GM23338 (cell line): ENCODE data around the gene PGBD2. TPM values are rescaled to one million over a fixed set of nuclear protein-coding genes. Genes with fewer than 3 reads are reported as not detected.

Source experiments
- ATAC-seq: fragments of 200-7000 bp; cut with Tn5 transposase; 3 replicates; pipeline ENCODE4 v1.9.1; 2020
- DNase-seq: peaks from one replicate; pipeline ENCODE4 v3.0.0-alpha.2; 2015; ENCODE audit warnings: low spot score
- H2AFZ ChIP-seq: fragments of 200-600 bp; sonication (generic); 2 replicates; pipeline ENCODE4 v1.8.0; 2016; ENCODE audit warnings: antibody characterized with exemption, mild to moderate bottlenecking, moderate library complexity
- H3F3A ChIP-seq: fragments of 200-600 bp; sonication (generic); replicated peaks from 2 replicates; pipeline ENCODE4 v1.8.0; 2017; ENCODE audit warnings: antibody characterized with exemption, mixed run types, low read depth
- H3K27ac ChIP-seq: fragments of 200-600 bp; sonication (generic); 2 replicates; pipeline ENCODE4 v1.6.1; 2016; ENCODE audit warnings: low read depth
- H3K27me3 ChIP-seq: fragments of 200-600 bp; sonication (generic); 2 replicates; pipeline ENCODE4 v1.8.0; 2016; ENCODE audit warnings: mild to moderate bottlenecking, mixed run types, moderate library complexity; ENCODE audit not compliant: insufficient read depth
- H3K36me3 ChIP-seq: fragments of 200-600 bp; sonication (generic); 2 replicates; pipeline ENCODE4 v1.8.0; 2016; ENCODE audit warnings: mild to moderate bottlenecking; ENCODE audit not compliant: insufficient read depth
- H3K4me1 ChIP-seq: fragments of 200-600 bp; sonication (generic); 2 replicates; pipeline ENCODE4 v1.8.0; 2016; ENCODE audit warnings: mild to moderate bottlenecking, moderate library complexity; ENCODE audit not compliant: insufficient read depth
- H3K4me2 ChIP-seq: fragments of 200-600 bp; sonication (generic); 2 replicates; pipeline ENCODE4 v1.7.1; 2017; ENCODE audit warnings: mixed run types
- H3K4me3 ChIP-seq: fragments of 200-600 bp; sonication (generic); 2 replicates; pipeline ENCODE4 v1.6.1; 2016; ENCODE audit warnings: mixed run types
- H3K79me2 ChIP-seq: fragments of 200-600 bp; sonication (generic); replicated peaks from 2 replicates; pipeline ENCODE4 v1.8.0; 2017; ENCODE audit warnings: mild to moderate bottlenecking; ENCODE audit not compliant: insufficient read depth
- H3K9me2 ChIP-seq: fragments of 200-600 bp; sonication (generic); 2 replicates; pipeline ENCODE4 v1.8.0; 2017; ENCODE audit not compliant: insufficient read depth
- H4K20me1 ChIP-seq: fragments of 200-600 bp; sonication (generic); replicated peaks from 2 replicates; pipeline ENCODE4 v1.8.0; 2017; ENCODE audit warnings: mild to moderate bottlenecking; ENCODE audit not compliant: insufficient read depth
- H3K27ac Mint-ChIP-seq: 2 replicates; pipeline ENCODE4 v1.8.0; 2020; ENCODE audit warnings: inconsistent platforms, mild to moderate bottlenecking, moderate library complexity, mixed read lengths
- H3K27me3 Mint-ChIP-seq: 3 replicates; pipeline ENCODE4 v1.8.0; 2022; ENCODE audit warnings: low read depth, mild to moderate bottlenecking, moderate library complexity, mixed read lengths, inconsistent platforms; ENCODE audit not compliant: insufficient read depth, poor library complexity
- H3K36me3 Mint-ChIP-seq: 3 replicates; pipeline ENCODE4 v1.8.0; 2021; ENCODE audit warnings: low read depth, mild to moderate bottlenecking, inconsistent platforms, moderate library complexity, mixed read lengths
- H3K4me1 Mint-ChIP-seq: 3 replicates; pipeline ENCODE4 v1.8.0; 2020; ENCODE audit warnings: mild to moderate bottlenecking, inconsistent platforms, mixed read lengths
- H3K4me3 Mint-ChIP-seq: 3 replicates; pipeline ENCODE4 v1.8.0; 2021; ENCODE audit warnings: moderate library complexity, mild to moderate bottlenecking, inconsistent platforms, mixed read lengths
- H3K9me3 Mint-ChIP-seq: 3 replicates; pipeline ENCODE4 v1.8.0; 2020; ENCODE audit warnings: moderate library complexity, mild to moderate bottlenecking, inconsistent platforms, mixed read lengths
- CREB1 ChIP-seq: fragments of 250-450 bp; sonication (Bioruptor Pico); IDR thresholded peaks from 2 replicates; pipeline ENCODE4 v1.5.0; 2020; ENCODE audit warnings: low read depth, mild to moderate bottlenecking, moderate library complexity
- EZH2 ChIP-seq: fragments of 200-600 bp; sonication (generic); IDR thresholded peaks from one replicate; pipeline ENCODE4 v1.8.0; 2017; ENCODE audit warnings: antibody characterized with exemption, mild to moderate bottlenecking, low read depth; ENCODE audit not compliant: unreplicated experiment
- EZH2phosphoT487 ChIP-seq: fragments of 200-600 bp; sonication (generic); IDR thresholded peaks from one replicate; pipeline ENCODE4 v1.8.1; 2018; ENCODE audit warnings: antibody characterized with exemption; ENCODE audit not compliant: unreplicated experiment
- JUNB ChIP-seq: IDR thresholded peaks from one replicate; pipeline ENCODE4 v1.6.1; 2016; ENCODE audit warnings: antibody characterized with exemption; ENCODE audit not compliant: unreplicated experiment
- NANOG ChIP-seq: IDR thresholded peaks from 2 replicates; pipeline ENCODE4 v1.6.1; 2016; ENCODE audit warnings: antibody characterized with exemption, borderline replicate concordance
- POLR2AphosphoS5 ChIP-seq: IDR thresholded peaks from 2 replicates; pipeline ENCODE4 v1.6.1; 2016; ENCODE audit warnings: antibody characterized with exemption, low read depth
- STAT1 ChIP-seq: IDR thresholded peaks from one replicate; pipeline ENCODE4 v1.6.1; 2016; ENCODE audit warnings: antibody characterized with exemption; ENCODE audit not compliant: unreplicated experiment
- ZNF114 ChIP-seq: fragments of 250-450 bp; sonication (Bioruptor Pico); IDR thresholded peaks from 2 replicates; pipeline ENCODE4 v1.5.0; 2020; ENCODE audit warnings: mild to moderate bottlenecking, moderate library complexity
- ZNF331 ChIP-seq: fragments of 250-450 bp; sonication (Bioruptor Pico); IDR thresholded peaks from 2 replicates; pipeline ENCODE4 v1.5.0; 2020; ENCODE audit warnings: low read depth, mild to moderate bottlenecking, moderate library complexity
- polyA plus RNA-seq: library from polyadenylated mRNA; unstranded; fragments of >200 nt; fragmentation: Nextera tagmentation; extraction: Ambion mirVana; gene quantifications from 2 replicates; pipeline ENCODE4 v1.2.1, GENCODE V29; 2016
- total RNA-seq: library from RNA; depleted of rRNA; stranded (reverse); fragments of >200 nt; shearing (Covaris generic); gene quantifications from 2 replicates; pipeline ENCODE4 v1.2.3, GENCODE V29; 2014
- TF ChIP-seq, protein P1 (sequence below): fragments of 250-450 bp; sonication (Bioruptor Pico); IDR thresholded peaks from 2 replicates; pipeline ENCODE4 v1.5.0; 2020; ENCODE audit warnings: mild to moderate bottlenecking, moderate library complexity
- TF ChIP-seq, protein P2 (sequence below): IDR thresholded peaks from one replicate; pipeline ENCODE4 v1.6.1; 2018; ENCODE audit warnings: antibody characterized with exemption; ENCODE audit not compliant: unreplicated experiment
- TF ChIP-seq, protein P3 (sequence below): IDR thresholded peaks from 2 replicates; pipeline ENCODE4 v1.6.1; 2016; ENCODE audit warnings: antibody characterized with exemption
- TF ChIP-seq, protein P4 (sequence below), 2 experiments: fragments of 200-600 bp in 1 of 2; sonication (generic) in 1 of 2; conservative IDR thresholded peaks; 2 replicates each; pipeline versions ENCODE4 v1.5.1 to v1.6.1; 2016 to 2017; ENCODE audit warnings: antibody characterized with exemption in 2 of 2, low read depth in 2 of 2, mild to moderate bottlenecking in 2 of 2, moderate library complexity in 1 of 2

PGBD2 gene
- total and polyA plus RNA-seq, 2 experiments from 2014 or later, result 4.8 to 10.2 TPM

DNA sequence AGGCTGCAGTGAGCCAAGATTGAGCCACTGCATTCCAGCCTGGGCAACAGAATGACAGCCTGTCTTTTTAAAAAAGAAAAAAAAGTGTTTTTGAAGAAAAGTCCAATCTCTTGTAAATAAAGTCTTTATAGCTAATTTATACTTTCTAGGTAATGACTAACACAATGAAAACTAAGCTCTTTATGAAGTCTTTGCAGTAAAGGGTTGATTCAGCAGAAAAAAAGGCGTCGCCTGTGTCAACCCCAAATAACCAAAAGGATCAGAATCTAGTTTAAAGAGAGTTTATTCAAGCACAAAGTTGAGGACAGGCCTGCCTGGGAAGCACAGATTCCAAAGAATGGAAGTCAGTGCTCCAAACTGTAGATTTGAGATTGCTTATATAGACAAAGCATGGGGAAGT is 14.3 kb upstream of the PGBD2 start:
- peaks cover 12% of the 10 kb centered on the region for H3K4me1 ChIP-seq
- no peak overlapping the region for H3K27ac Mint-ChIP-seq
- TF ChIP-seq EZH2 (no peak), CREB1 (no peak), ZNF114 (CRISPR knock-in tag) (no peak), STAT1 (no peak), POLR2AphosphoS5 (no peak), JUNB (no peak), EZH2phosphoT487 (no peak), NANOG (no peak), ZNF331 (CRISPR knock-in tag) (no peak)
- TF ChIP-seq, protein P1, sequence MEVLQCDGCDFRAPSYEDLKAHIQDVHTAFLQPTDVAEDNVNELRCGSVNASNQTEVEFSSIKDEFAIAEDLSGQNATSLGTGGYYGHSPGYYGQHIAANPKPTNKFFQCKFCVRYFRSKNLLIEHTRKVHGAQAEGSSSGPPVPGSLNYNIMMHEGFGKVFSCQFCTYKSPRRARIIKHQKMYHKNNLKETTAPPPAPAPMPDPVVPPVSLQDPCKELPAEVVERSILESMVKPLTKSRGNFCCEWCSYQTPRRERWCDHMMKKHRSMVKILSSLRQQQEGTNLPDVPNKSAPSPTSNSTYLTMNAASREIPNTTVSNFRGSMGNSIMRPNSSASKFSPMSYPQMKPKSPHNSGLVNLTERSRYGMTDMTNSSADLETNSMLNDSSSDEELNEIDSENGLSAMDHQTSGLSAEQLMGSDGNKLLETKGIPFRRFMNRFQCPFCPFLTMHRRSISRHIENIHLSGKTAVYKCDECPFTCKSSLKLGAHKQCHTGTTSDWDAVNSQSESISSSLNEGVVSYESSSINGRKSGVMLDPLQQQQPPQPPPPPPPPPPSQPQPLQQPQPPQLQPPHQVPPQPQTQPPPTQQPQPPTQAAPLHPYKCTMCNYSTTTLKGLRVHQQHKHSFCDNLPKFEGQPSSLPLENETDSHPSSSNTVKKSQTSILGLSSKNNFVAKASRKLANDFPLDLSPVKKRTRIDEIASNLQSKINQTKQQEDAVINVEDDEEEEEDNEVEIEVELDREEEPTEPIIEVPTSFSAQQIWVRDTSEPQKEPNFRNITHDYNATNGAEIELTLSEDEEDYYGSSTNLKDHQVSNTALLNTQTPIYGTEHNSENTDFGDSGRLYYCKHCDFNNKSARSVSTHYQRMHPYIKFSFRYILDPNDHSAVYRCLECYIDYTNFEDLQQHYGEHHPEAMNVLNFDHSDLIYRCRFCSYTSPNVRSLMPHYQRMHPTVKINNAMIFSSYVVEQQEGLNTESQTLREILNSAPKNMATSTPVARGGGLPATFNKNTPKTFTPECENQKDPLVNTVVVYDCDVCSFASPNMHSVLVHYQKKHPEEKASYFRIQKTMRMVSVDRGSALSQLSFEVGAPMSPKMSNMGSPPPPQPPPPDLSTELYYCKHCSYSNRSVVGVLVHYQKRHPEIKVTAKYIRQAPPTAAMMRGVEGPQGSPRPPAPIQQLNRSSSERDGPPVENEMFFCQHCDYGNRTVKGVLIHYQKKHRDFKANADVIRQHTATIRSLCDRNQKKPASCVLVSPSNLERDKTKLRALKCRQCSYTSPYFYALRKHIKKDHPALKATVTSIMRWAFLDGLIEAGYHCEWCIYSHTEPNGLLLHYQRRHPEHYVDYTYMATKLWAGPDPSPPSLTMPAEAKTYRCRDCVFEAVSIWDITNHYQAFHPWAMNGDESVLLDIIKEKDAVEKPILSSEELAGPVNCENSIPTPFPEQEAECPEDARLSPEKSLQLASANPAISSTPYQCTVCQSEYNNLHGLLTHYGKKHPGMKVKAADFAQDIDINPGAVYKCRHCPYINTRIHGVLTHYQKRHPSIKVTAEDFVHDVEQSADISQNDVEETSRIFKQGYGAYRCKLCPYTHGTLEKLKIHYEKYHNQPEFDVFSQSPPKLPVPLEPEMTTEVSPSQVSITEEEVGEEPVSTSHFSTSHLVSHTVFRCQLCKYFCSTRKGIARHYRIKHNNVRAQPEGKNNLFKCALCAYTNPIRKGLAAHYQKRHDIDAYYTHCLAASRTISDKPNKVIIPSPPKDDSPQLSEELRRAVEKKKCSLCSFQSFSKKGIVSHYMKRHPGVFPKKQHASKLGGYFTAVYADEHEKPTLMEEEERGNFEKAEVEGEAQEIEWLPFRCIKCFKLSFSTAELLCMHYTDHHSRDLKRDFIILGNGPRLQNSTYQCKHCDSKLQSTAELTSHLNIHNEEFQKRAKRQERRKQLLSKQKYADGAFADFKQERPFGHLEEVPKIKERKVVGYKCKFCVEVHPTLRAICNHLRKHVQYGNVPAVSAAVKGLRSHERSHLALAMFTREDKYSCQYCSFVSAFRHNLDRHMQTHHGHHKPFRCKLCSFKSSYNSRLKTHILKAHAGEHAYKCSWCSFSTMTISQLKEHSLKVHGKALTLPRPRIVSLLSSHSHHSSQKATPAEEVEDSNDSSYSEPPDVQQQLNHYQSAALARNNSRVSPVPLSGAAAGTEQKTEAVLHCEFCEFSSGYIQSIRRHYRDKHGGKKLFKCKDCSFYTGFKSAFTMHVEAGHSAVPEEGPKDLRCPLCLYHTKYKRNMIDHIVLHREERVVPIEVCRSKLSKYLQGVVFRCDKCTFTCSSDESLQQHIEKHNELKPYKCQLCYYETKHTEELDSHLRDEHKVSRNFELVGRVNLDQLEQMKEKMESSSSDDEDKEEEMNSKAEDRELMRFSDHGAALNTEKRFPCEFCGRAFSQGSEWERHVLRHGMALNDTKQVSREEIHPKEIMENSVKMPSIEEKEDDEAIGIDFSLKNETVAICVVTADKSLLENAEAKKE (CRISPR knock-in tag), result no peak
- TF ChIP-seq, protein P2, sequence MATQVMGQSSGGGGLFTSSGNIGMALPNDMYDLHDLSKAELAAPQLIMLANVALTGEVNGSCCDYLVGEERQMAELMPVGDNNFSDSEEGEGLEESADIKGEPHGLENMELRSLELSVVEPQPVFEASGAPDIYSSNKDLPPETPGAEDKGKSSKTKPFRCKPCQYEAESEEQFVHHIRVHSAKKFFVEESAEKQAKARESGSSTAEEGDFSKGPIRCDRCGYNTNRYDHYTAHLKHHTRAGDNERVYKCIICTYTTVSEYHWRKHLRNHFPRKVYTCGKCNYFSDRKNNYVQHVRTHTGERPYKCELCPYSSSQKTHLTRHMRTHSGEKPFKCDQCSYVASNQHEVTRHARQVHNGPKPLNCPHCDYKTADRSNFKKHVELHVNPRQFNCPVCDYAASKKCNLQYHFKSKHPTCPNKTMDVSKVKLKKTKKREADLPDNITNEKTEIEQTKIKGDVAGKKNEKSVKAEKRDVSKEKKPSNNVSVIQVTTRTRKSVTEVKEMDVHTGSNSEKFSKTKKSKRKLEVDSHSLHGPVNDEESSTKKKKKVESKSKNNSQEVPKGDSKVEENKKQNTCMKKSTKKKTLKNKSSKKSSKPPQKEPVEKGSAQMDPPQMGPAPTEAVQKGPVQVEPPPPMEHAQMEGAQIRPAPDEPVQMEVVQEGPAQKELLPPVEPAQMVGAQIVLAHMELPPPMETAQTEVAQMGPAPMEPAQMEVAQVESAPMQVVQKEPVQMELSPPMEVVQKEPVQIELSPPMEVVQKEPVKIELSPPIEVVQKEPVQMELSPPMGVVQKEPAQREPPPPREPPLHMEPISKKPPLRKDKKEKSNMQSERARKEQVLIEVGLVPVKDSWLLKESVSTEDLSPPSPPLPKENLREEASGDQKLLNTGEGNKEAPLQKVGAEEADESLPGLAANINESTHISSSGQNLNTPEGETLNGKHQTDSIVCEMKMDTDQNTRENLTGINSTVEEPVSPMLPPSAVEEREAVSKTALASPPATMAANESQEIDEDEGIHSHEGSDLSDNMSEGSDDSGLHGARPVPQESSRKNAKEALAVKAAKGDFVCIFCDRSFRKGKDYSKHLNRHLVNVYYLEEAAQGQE, result no peak
- TF ChIP-seq, protein P3, sequence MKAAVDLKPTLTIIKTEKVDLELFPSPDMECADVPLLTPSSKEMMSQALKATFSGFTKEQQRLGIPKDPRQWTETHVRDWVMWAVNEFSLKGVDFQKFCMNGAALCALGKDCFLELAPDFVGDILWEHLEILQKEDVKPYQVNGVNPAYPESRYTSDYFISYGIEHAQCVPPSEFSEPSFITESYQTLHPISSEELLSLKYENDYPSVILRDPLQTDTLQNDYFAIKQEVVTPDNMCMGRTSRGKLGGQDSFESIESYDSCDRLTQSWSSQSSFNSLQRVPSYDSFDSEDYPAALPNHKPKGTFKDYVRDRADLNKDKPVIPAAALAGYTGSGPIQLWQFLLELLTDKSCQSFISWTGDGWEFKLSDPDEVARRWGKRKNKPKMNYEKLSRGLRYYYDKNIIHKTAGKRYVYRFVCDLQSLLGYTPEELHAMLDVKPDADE, result no peak
- TF ChIP-seq, protein P4, sequence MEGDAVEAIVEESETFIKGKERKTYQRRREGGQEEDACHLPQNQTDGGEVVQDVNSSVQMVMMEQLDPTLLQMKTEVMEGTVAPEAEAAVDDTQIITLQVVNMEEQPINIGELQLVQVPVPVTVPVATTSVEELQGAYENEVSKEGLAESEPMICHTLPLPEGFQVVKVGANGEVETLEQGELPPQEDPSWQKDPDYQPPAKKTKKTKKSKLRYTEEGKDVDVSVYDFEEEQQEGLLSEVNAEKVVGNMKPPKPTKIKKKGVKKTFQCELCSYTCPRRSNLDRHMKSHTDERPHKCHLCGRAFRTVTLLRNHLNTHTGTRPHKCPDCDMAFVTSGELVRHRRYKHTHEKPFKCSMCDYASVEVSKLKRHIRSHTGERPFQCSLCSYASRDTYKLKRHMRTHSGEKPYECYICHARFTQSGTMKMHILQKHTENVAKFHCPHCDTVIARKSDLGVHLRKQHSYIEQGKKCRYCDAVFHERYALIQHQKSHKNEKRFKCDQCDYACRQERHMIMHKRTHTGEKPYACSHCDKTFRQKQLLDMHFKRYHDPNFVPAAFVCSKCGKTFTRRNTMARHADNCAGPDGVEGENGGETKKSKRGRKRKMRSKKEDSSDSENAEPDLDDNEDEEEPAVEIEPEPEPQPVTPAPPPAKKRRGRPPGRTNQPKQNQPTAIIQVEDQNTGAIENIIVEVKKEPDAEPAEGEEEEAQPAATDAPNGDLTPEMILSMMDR (conservative IDR thresholded peaks at IDR 0.05; ENCODE audit: low read depth in 2 of 2), result no peak
- no peaks in the 10 kb centered on the region for H3K9me3 Mint-ChIP-seq
- H3K4me1 Mint-ChIP-seq, result peaks cover 14% of the 10 kb centered on the region
- no peaks in the 10 kb centered on the region for H3K36me3 ChIP-seq
- no peak overlapping the region for H3K27ac ChIP-seq
- H3K4me3 ChIP-seq, result no peak overlapping the region
- no peak for ATAC-seq
- H3K36me3 Mint-ChIP-seq, result no peaks in the 10 kb centered on the region
- no peak for DNase-seq
- no peak overlapping the region for H3K4me3 Mint-ChIP-seq
- H3K79me2 ChIP-seq, result no peaks in the 10 kb centered on the region
- no peaks in the 10 kb centered on the region for H3F3A ChIP-seq
- no peaks in the 10 kb centered on the region for H3K27me3 ChIP-seq
- peaks cover 2% of the 10 kb centered on the region for H3K27me3 Mint-ChIP-seq
- H3K4me2 ChIP-seq, result no peak overlapping the region
- no peaks in the 10 kb centered on the region for H4K20me1 ChIP-seq
- no peaks in the 10 kb centered on the region for H3K9me2 ChIP-seq
- H2AFZ ChIP-seq, result no peak overlapping the region
